Kidney epithelial cell (primary cell): ENCODE data around the gene POMP. TPM values are rescaled to one million over a fixed set of nuclear protein-coding genes. Genes with fewer than 3 reads are reported as not detected.

ENCODE experiments used
- DNase-seq: peaks from one replicate; pipeline ENCODE4 v3.0.0-alpha.2; 2010; ENCODE audit warnings: low read depth
- H3K27me3 ChIP-seq: 2 replicates; pipeline ENCODE4 v1.6.0; 2011; ENCODE audit warnings: low read length; ENCODE audit not compliant: control insufficient read depth, insufficient read depth
- H3K36me3 ChIP-seq: 2 replicates; pipeline ENCODE4 v1.5.1; 2011; ENCODE audit warnings: low read length; ENCODE audit not compliant: control insufficient read depth, insufficient read depth
- H3K4me3 ChIP-seq: 2 replicates; pipeline ENCODE4 v1.5.1; 2011; ENCODE audit warnings: low read depth, mild to moderate bottlenecking, control low read depth, low read length
- total RNA-seq: library from RNA; depleted of rRNA; stranded (reverse); fragments of >200 nt; gene quantifications from 2 replicates; pipeline ENCODE4 v1.2.3, GENCODE V29; 2015
- TF ChIP-seq, protein P1 (sequence below): IDR thresholded peaks from 2 replicates; pipeline ENCODE4 v1.5.1; 2011; ENCODE audit warnings: mild to moderate bottlenecking, moderate library complexity, low read length, control low read depth, inconsistent platforms; ENCODE audit not compliant: insufficient read depth, poor library complexity, severe bottlenecking

Gene POMP, protein sequence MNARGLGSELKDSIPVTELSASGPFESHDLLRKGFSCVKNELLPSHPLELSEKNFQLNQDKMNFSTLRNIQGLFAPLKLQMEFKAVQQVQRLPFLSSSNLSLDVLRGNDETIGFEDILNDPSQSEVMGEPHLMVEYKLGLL
- 103 and 104 TPM in 2 replicates for total RNA-seq

GRCh38 chr13:28658796-28659620 is at the start of gene POMP:
TSS of gene POMP (plus strand) at chr13:28659130. CDS start at chr13:28659185, 55 bp downstream.
- Histone ChIP-seq H3K36me3 (no peaks in the 10 kb centered on the region), H3K4me3 (peak within 1 kb of the TSS; percentile 98), H3K27me3 (no peaks in the 10 kb centered on the region)
- TF ChIP-seq, protein P1, sequence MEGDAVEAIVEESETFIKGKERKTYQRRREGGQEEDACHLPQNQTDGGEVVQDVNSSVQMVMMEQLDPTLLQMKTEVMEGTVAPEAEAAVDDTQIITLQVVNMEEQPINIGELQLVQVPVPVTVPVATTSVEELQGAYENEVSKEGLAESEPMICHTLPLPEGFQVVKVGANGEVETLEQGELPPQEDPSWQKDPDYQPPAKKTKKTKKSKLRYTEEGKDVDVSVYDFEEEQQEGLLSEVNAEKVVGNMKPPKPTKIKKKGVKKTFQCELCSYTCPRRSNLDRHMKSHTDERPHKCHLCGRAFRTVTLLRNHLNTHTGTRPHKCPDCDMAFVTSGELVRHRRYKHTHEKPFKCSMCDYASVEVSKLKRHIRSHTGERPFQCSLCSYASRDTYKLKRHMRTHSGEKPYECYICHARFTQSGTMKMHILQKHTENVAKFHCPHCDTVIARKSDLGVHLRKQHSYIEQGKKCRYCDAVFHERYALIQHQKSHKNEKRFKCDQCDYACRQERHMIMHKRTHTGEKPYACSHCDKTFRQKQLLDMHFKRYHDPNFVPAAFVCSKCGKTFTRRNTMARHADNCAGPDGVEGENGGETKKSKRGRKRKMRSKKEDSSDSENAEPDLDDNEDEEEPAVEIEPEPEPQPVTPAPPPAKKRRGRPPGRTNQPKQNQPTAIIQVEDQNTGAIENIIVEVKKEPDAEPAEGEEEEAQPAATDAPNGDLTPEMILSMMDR, result no peak
- peak; percentile 43 for DNase-seq

DNA sequence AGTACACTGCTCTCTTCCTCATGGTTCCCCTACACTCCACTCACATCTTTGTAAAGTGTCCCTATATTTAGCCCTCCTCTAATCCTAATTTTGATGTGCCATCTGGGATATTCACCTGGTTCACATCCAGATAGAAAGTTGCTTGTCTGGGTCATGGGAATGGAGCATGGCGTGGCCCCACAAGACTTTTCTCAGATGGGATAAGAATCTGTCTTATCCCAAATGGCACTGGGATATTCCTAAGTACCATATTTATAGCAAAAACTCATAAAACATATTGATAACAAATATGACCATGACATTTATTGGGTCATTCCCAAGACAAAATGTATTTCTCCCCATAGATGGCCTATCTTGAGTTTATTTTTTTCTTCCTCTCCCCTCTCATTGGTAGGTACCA is 49.5 kb upstream of the POMP start:
- no peak overlapping the region for H3K4me3 ChIP-seq
- TF ChIP-seq, protein P1, result no peak
- no peaks in the 10 kb centered on the region for H3K36me3 ChIP-seq
- no peaks in the 10 kb centered on the region for H3K27me3 ChIP-seq
- DNase-seq, result no peak

GRCh38 chr13:28609926-28610325 is 49.0 kb upstream of the POMP start:
- TF ChIP-seq, protein P1, result no peak
- no peak for DNase-seq
- H3K27me3 ChIP-seq, result no peaks in the 10 kb centered on the region
- H3K4me3 ChIP-seq, result no peak overlapping the region
- H3K36me3 ChIP-seq, result no peaks in the 10 kb centered on the region

GRCh38 chr13:28610996-28611395 is 47.9 kb upstream of the POMP start:
- TF ChIP-seq, protein P1, result no peak
- DNase-seq, result no peak
- no peak overlapping the region for H3K4me3 ChIP-seq
- no peaks in the 10 kb centered on the region for H3K27me3 ChIP-seq
- H3K36me3 ChIP-seq, result no peaks in the 10 kb centered on the region

DNA sequence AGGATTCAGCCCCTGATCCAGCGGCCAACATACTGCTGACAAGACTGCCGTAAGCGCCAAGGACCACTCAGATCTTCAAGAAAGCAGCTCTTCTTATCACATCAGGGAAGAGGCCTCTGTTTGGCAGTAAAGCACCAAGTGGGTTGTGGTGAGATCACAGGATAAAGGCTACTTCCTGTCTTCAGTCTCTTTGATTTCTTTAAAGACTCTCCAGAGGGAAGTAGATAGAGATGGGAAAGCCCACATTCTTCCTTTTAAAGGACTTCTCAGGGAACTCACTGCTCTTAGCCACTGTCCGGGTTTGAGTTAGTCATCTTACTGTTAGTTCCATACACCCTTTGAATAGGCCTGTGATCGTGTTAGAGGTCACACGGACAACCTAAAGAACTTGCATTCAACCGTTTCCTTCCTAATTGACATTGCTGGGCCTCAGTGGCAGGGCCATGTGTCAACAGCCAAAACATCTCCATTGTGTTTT is 47.2 kb upstream of the POMP start:
- no peak overlapping the region for H3K4me3 ChIP-seq

More for the DNA sequence above, 47.2 kb upstream of the POMP start:
- DNase-seq, result no peak
- TF ChIP-seq, protein P1, result no peak
- no peaks in the 10 kb centered on the region for H3K36me3 ChIP-seq
- H3K27me3 ChIP-seq, result no peaks in the 10 kb centered on the region
